Measurements from ENCODE around the gene SH3BGR. TPM values are rescaled to one million over a fixed set of nuclear protein-coding genes. Genes with fewer than 3 reads are reported as not detected.

Gene SH3BGR
- total RNA-seq, 1 donor from 2014 or later = 2.3 TPM

DNA sequence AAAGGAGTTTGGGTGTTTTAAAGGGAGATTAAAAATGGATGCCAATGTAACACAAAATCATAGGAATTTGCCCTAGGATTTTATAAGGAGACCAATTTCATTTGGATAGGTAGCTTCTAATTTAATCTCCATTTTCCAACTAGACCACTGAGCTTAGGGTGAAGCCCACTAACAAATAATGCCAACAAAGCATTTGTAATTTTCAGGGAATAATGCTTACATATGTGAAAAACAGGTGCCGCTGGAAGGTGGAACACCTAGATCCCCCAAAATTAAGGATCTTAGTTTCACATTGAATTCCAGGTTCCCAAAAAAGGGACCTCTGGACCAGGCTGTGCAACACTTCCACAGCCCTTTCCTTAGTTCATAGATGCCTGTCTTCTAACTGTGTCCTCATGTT, 94.8 kb downstream of the SH3BGR start:
- Mint-ChIP-seq H3K27me3 (ENCODE audit: low read depth) (no peaks in the 10 kb centered on the region), H3K4me3 (no peak overlapping the region), H3K4me1 (peaks cover 6% of the 10 kb centered on the region), H3K36me3 (ENCODE audit: low read depth) (peaks cover under 1% of the 10 kb centered on the region), H3K27ac (ENCODE audit: unreplicated experiment) (no peak overlapping the region), H3K9me3 (peaks cover 2% of the 10 kb centered on the region)
- no peak for DNase-seq (ENCODE audit: low read depth, low spot score)
- TF ChIP-seq, protein P1, sequence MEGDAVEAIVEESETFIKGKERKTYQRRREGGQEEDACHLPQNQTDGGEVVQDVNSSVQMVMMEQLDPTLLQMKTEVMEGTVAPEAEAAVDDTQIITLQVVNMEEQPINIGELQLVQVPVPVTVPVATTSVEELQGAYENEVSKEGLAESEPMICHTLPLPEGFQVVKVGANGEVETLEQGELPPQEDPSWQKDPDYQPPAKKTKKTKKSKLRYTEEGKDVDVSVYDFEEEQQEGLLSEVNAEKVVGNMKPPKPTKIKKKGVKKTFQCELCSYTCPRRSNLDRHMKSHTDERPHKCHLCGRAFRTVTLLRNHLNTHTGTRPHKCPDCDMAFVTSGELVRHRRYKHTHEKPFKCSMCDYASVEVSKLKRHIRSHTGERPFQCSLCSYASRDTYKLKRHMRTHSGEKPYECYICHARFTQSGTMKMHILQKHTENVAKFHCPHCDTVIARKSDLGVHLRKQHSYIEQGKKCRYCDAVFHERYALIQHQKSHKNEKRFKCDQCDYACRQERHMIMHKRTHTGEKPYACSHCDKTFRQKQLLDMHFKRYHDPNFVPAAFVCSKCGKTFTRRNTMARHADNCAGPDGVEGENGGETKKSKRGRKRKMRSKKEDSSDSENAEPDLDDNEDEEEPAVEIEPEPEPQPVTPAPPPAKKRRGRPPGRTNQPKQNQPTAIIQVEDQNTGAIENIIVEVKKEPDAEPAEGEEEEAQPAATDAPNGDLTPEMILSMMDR (conservative IDR thresholded peaks at IDR 0.05) = no peak

DNA sequence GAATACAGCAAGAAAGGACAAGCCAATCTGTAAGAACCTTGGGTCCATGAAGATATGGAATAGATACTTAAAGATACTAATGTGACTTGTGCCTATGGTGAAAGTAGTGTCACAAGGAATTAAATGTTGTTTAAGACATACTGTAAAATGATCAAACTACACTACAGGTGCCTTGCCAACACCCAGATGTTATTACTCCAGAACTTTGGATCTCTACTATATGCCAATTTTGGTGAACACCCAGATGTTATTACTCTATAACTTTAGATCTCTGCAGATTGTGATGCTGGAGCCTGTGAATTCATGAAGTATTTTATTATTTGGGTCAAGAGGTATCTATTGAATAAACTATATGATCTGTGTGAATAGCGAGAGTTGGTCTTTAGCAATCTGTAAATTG, 101.1 kb downstream of the SH3BGR start:
- H3K9me3 Mint-ChIP-seq = peaks cover 13% of the 10 kb centered on the region
- TF ChIP-seq, protein P1 (conservative IDR thresholded peaks at IDR 0.05) = no peak
- H3K4me3 Mint-ChIP-seq = no peak overlapping the region
- H3K27me3 Mint-ChIP-seq (ENCODE audit: low read depth) = no peaks in the 10 kb centered on the region
- peaks cover 31% of the 10 kb centered on the region for H3K4me1 Mint-ChIP-seq
- H3K27ac Mint-ChIP-seq (ENCODE audit: unreplicated experiment) = no peak overlapping the region
- DNase-seq (ENCODE audit: low read depth, low spot score) = no peak
- H3K36me3 Mint-ChIP-seq (ENCODE audit: low read depth) = peaks cover 9% of the 10 kb centered on the region

DNA sequence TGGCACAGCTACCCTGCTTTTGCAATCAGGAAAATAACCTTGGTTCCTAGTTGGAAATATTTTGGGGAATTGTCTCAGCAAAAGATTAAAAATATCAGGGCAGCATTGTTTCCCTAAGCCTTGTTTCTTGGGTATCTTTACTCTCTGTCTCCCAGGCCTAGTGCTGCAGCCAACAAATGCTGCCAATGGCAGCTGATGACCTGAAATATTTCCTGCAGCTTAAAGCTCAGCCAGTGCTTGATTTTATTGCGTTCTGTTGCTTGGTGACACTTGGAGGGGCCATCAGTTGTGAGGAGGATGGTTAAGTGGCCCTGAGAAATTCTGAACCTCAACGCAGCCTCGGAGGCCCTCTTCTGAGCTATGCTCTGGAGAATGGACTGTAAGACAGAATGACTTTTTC, 101.6 kb downstream of the SH3BGR start:
- peaks cover 35% of the 10 kb centered on the region for H3K4me1 Mint-ChIP-seq
- no peaks in the 10 kb centered on the region for H3K27me3 Mint-ChIP-seq (ENCODE audit: low read depth)
- TF ChIP-seq, protein P1 (conservative IDR thresholded peaks at IDR 0.05) = no peak
- H3K27ac Mint-ChIP-seq (ENCODE audit: unreplicated experiment) = no peak overlapping the region
- peaks cover 16% of the 10 kb centered on the region for H3K9me3 Mint-ChIP-seq
- peaks cover 12% of the 10 kb centered on the region for H3K36me3 Mint-ChIP-seq (ENCODE audit: low read depth)
- H3K4me3 Mint-ChIP-seq = no peak overlapping the region
- DNase-seq (ENCODE audit: low read depth, low spot score) = no peak

DNA sequence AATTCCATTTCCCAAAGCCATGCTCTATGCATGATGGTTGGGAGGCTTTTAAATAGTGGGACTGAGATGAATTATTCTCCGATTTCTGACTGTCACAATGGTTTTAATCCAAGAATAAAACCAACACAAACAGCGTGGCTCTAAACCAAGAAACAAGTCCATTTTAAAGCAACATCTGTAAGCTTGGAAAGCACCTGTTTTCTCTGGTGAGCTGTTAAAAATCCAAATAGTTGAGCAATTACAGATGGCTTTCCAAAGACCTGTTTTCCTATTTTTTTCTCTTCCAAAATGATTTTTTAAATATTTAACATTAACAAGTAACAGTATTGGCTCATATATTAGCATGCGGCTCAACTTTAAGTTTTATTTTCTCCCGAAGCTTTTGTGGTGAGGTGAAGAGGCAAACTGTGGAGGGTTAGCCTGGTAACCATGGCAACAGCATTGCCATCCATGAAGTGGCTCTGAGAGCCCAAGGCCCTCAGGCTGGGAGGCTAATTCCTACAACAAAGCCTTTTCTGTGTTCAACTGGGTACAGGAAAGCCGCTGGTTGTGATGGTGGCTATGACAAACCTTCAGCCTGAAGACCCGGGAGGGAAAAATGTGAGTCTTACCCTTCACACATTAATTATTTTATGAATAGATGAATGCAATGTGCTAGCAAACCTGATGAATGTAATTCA, 104.3 kb downstream of the SH3BGR start:
- Mint-ChIP-seq H3K4me3 (peak overlapping the region; percentile 52), H3K27me3 (ENCODE audit: low read depth) (no peaks in the 10 kb centered on the region), H3K9me3 (peaks cover 17% of the 10 kb centered on the region), H3K4me1 (peaks cover 35% of the 10 kb centered on the region), H3K27ac (ENCODE audit: unreplicated experiment) (peak overlapping the region; percentile 40), H3K36me3 (ENCODE audit: low read depth) (peaks cover 12% of the 10 kb centered on the region)
- peak; percentile 56 for DNase-seq (ENCODE audit: low read depth, low spot score)
- TF ChIP-seq, protein P1 (conservative IDR thresholded peaks at IDR 0.05) = no peak

DNA sequence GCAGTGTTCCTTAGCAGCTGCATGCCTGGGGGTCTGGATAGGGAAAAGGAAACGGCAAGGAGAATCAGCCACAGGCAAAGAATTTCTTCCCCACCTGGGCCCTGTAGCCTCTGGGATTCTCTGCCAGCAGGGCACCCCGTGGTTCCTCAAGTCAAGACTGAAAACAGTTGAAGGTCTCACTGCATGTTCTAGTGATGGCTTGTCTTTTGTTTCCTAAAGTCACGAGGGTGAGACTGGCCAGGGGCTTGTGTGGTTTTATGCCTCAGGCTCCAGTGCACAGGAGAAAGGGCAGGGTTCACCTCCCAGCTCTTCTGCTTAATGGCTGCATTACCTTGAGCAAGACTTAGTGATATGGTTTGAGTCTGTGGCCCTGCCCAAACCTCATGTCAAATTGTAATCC, 107.7 kb downstream of the SH3BGR start:
- no peak overlapping the region for H3K27ac Mint-ChIP-seq (ENCODE audit: unreplicated experiment)
- H3K4me3 Mint-ChIP-seq = no peak overlapping the region
- H3K27me3 Mint-ChIP-seq (ENCODE audit: low read depth) = no peaks in the 10 kb centered on the region

More for the DNA sequence above, 107.7 kb downstream of the SH3BGR start:
- peaks cover 3% of the 10 kb centered on the region for H3K36me3 Mint-ChIP-seq (ENCODE audit: low read depth)
- H3K4me1 Mint-ChIP-seq = peaks cover 24% of the 10 kb centered on the region
- peaks cover 5% of the 10 kb centered on the region for H3K9me3 Mint-ChIP-seq
- no peak for DNase-seq (ENCODE audit: low read depth, low spot score)
- TF ChIP-seq, protein P1 (conservative IDR thresholded peaks at IDR 0.05) = no peak
